H1 (cell line): ENCODE data around the gene CLCN3.

Experiments
- BRCA1 ChIP-seq: IDR thresholded peaks from 2 replicates; pipeline ENCODE4 v1.6.1; 2012; ENCODE audit warnings: low read depth, low read length, improper control_type of control experiment
- CHD2 ChIP-seq: IDR thresholded peaks from 2 replicates; pipeline ENCODE4 v1.6.1; 2012; ENCODE audit warnings: low read length, improper control_type of control experiment
- CREB1 ChIP-seq: IDR thresholded peaks from 2 replicates; pipeline ENCODE4 v1.6.1; 2012; ENCODE audit warnings: inconsistent platforms
- EP300 ChIP-seq, 2 experiments: IDR thresholded peaks; 1 replicate in 1 of 2; 2 replicates in 1 of 2; pipeline ENCODE4 v1.6.1; 2011 to 2012; ENCODE audit warnings: low read depth in 2 of 2, low read length in 2 of 2, mild to moderate bottlenecking in 2 of 2, borderline replicate concordance in 1 of 2, inconsistent platforms in 1 of 2, moderate library complexity in 1 of 2
- EZH2 ChIP-seq: fragments of 200-600 bp; sonication (generic); IDR thresholded peaks from 2 replicates; pipeline ENCODE4 v1.7.1; 2012; ENCODE audit warnings: low read depth, mild to moderate bottlenecking, moderate library complexity, low read length, inconsistent platforms; ENCODE audit not compliant: severe bottlenecking
- JUN ChIP-seq: IDR thresholded peaks from 2 replicates; pipeline ENCODE4 v1.6.1; 2011; ENCODE audit warnings: low read depth, mild to moderate bottlenecking, improper control_type of control experiment, low read length
- KDM4A ChIP-seq: IDR thresholded peaks from one replicate; pipeline ENCODE4 v1.7.1; 2012; ENCODE audit warnings: low read depth, mild to moderate bottlenecking, moderate library complexity, low read length, inconsistent platforms; ENCODE audit not compliant: severe bottlenecking
- POLR2A ChIP-seq, 2 experiments: IDR thresholded peaks; 1 replicate in 1 of 2; 2 replicates in 1 of 2; pipeline ENCODE4 v1.6.1; 2011; ENCODE audit warnings: low read depth in 2 of 2, low read length in 2 of 2, mild to moderate bottlenecking in 2 of 2; ENCODE audit errors: control extremely low read depth in 1 of 2
- POLR2AphosphoS5 ChIP-seq: IDR thresholded peaks from 2 replicates; pipeline ENCODE4 v1.6.1; 2011; ENCODE audit warnings: low read depth, low read length
- RFX5 ChIP-seq: IDR thresholded peaks from 2 replicates; pipeline ENCODE4 v1.6.1; 2011; ENCODE audit warnings: low read depth, low read length, improper control_type of control experiment, borderline replicate concordance
- SP2 ChIP-seq: IDR thresholded peaks from 2 replicates; pipeline ENCODE4 v1.6.1; 2012; ENCODE audit warnings: mild to moderate bottlenecking, low read length, inconsistent platforms
- YY1 ChIP-seq: IDR thresholded peaks from 2 replicates; pipeline ENCODE4 v1.6.1; 2011; ENCODE audit warnings: low read depth, mild to moderate bottlenecking, low read length
- TF ChIP-seq, protein P1 (sequence below), 3 experiments: IDR thresholded peaks; 1 replicate in 2 of 3; 2 replicates in 1 of 3; pipeline versions ENCODE4 v1.5.1 to v1.6.1; 2011; ENCODE audit warnings: low read length in 3 of 3, mild to moderate bottlenecking in 3 of 3, inconsistent platforms in 2 of 3, low read depth in 1 of 3, moderate library complexity in 1 of 3; ENCODE audit not compliant: insufficient read depth in 1 of 3; ENCODE audit errors: control extremely low read depth in 1 of 3
- TF ChIP-seq, protein P2 (sequence below): IDR thresholded peaks from 2 replicates; pipeline ENCODE4 v1.6.1; 2011; ENCODE audit warnings: low read depth, mild to moderate bottlenecking, low read length; ENCODE audit not compliant: insufficient read depth

DNA sequence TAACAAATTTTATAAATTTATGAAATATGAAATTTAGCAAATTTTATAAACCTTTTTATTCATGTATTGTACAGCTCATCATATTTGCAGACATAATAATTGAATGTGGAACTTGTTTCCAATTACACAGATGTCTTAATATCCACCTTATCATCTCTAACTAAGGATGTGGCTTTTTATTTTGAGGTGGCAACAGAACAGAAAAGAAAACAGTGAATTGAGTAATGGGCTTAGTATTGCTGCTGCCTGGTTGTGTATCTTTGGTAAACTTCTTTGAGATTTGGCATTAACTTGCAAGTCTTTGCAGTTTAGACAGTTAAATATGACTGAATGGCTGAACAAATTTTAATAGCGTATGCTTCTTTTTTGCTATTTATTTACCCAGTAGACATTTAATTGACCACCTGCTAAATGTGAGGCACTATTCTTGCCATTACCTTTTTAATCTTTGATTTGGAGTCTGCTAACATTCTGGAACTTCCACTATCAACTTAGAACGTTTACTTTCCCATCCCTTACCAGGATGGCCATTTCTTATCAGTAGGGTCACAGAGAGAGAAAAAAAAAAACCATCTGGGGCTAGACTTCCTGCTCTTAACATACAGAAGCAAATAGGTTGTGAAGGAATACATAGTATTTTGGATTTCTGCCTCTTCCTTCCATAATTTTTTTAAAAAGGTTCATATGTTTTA, 44.8 kb downstream of the CLCN3 start:
- TF ChIP-seq, protein P1, sequence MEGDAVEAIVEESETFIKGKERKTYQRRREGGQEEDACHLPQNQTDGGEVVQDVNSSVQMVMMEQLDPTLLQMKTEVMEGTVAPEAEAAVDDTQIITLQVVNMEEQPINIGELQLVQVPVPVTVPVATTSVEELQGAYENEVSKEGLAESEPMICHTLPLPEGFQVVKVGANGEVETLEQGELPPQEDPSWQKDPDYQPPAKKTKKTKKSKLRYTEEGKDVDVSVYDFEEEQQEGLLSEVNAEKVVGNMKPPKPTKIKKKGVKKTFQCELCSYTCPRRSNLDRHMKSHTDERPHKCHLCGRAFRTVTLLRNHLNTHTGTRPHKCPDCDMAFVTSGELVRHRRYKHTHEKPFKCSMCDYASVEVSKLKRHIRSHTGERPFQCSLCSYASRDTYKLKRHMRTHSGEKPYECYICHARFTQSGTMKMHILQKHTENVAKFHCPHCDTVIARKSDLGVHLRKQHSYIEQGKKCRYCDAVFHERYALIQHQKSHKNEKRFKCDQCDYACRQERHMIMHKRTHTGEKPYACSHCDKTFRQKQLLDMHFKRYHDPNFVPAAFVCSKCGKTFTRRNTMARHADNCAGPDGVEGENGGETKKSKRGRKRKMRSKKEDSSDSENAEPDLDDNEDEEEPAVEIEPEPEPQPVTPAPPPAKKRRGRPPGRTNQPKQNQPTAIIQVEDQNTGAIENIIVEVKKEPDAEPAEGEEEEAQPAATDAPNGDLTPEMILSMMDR (IDR thresholded peaks at IDR 0.05; ENCODE audit: control extremely low read depth in 1 of 3, insufficient read depth in 1 of 3, low read depth in 1 of 3, low read length in 3 of 3), result no peak
- TF ChIP-seq EP300 (IDR thresholded peaks at IDR 0.05; ENCODE audit: borderline replicate concordance in 1 of 2, low read depth in 2 of 2, low read length in 2 of 2), result no peak
- no peak for TF ChIP-seq CREB1
- TF ChIP-seq JUN, result no peak
- no peak for TF ChIP-seq POLR2A (IDR thresholded peaks at IDR 0.05; ENCODE audit: control extremely low read depth in 1 of 2, low read depth in 2 of 2, low read length in 2 of 2)
- no peak for TF ChIP-seq YY1
- TF ChIP-seq POLR2AphosphoS5, result no peak
- TF ChIP-seq KDM4A, result no peak
- no peak for TF ChIP-seq EZH2
- no peak for TF ChIP-seq BRCA1
- TF ChIP-seq RFX5, result no peak
- TF ChIP-seq CHD2, result no peak
- TF ChIP-seq SP2, result no peak
- TF ChIP-seq, protein P2, sequence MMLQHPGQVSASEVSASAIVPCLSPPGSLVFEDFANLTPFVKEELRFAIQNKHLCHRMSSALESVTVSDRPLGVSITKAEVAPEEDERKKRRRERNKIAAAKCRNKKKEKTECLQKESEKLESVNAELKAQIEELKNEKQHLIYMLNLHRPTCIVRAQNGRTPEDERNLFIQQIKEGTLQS, result no peak
